CD14-positive monocyte (primary cell): ENCODE data around the gene ABHD5. TPM values are rescaled to one million over a fixed set of nuclear protein-coding genes. Genes with fewer than 3 reads are reported as not detected.

Source experiments
- DNase-seq, 3 donors: peaks; one replicate each; pipeline ENCODE4 v3.0.0-alpha.2; 2011 to 2022
- H2AFZ ChIP-seq: 2 replicates; pipeline ENCODE4 v1.6.0; 2012; ENCODE audit warnings: mild to moderate bottlenecking, low read depth, low read length, inconsistent platforms; ENCODE audit not compliant: insufficient read depth, poor library complexity, severe bottlenecking
- H3K27ac ChIP-seq, 2 donors: 1 replicate in 1 of 2; 2 replicates in 1 of 2; pipeline ENCODE4 v1.5.1; 2012 to 2013; ENCODE audit warnings: low read length in 2 of 2, control low read depth in 1 of 2, inconsistent platforms in 1 of 2, low read depth in 1 of 2, mild to moderate bottlenecking in 1 of 2
- H3K27me3 ChIP-seq, 2 donors: one replicate each; pipeline versions ENCODE4 v1.6.0 to v1.6.1; 2011 to 2013; ENCODE audit warnings: low read length in 2 of 2; ENCODE audit not compliant: control insufficient read depth in 2 of 2, insufficient read depth in 2 of 2
- H3K36me3 ChIP-seq, 2 donors: replicated peaks in 1 of 2; 1 replicate in 1 of 2; 2 replicates in 1 of 2; pipeline versions ENCODE4 v1.5.1 to v1.6.1; 2012 to 2013; ENCODE audit warnings: low read length in 2 of 2, control low read depth in 1 of 2, inconsistent platforms in 1 of 2, mild to moderate bottlenecking in 1 of 2; ENCODE audit not compliant: insufficient read depth in 2 of 2, control insufficient read depth in 1 of 2
- H3K4me1 ChIP-seq, 2 donors: 1 replicate in 1 of 2; 2 replicates in 1 of 2; pipeline versions ENCODE4 v1.5.1 to v1.6.1; 2012 to 2013; ENCODE audit warnings: low read length in 2 of 2, control low read depth in 1 of 2, inconsistent platforms in 1 of 2, mild to moderate bottlenecking in 1 of 2, moderate library complexity in 1 of 2; ENCODE audit not compliant: insufficient read depth in 2 of 2, control insufficient read depth in 1 of 2
- H3K4me2 ChIP-seq: replicated peaks from 2 replicates; pipeline ENCODE3; 2012; ENCODE audit warnings: low read length, moderate library complexity, mild to moderate bottlenecking; ENCODE audit not compliant: poor library complexity, severe bottlenecking; ENCODE audit errors: extremely low read depth
- H3K4me3 ChIP-seq, 3 experiments: fragments of 200-600 bp in 1 of 3; sonication (generic) in 1 of 3; replicated peaks in 1 of 3; 1 replicate in 2 of 3; 2 replicates in 1 of 3; pipeline ENCODE4 v1.5.1; 2011 to 2013; ENCODE audit warnings: low read length in 3 of 3, mild to moderate bottlenecking in 3 of 3, control low read depth in 2 of 3, low read depth in 2 of 3, inconsistent platforms in 1 of 3, moderate library complexity in 1 of 3
- H3K79me2 ChIP-seq: 2 replicates; pipeline ENCODE4 v1.6.0; 2012; ENCODE audit warnings: mild to moderate bottlenecking, control low read depth, inconsistent platforms, low read length, moderate library complexity; ENCODE audit not compliant: insufficient read depth
- H3K9ac ChIP-seq: 2 replicates; pipeline ENCODE4 v1.6.0; 2017; ENCODE audit warnings: low read length, mild to moderate bottlenecking; ENCODE audit not compliant: insufficient read depth, poor library complexity, severe bottlenecking
- H3K9me3 ChIP-seq, 2 donors: replicated peaks in 1 of 2; 1 replicate in 1 of 2; 2 replicates in 1 of 2; pipeline versions ENCODE4 v1.5.1 to v1.6.1; 2012 to 2013; ENCODE audit warnings: low read length in 2 of 2, control low read depth in 1 of 2; ENCODE audit not compliant: control insufficient read depth in 1 of 2, insufficient read depth in 1 of 2
- H4K20me1 ChIP-seq: 2 replicates; pipeline ENCODE4 v1.6.0; 2012; ENCODE audit warnings: mild to moderate bottlenecking, low read length, control low read depth, moderate library complexity; ENCODE audit not compliant: insufficient read depth
- H3K27ac Mint-ChIP-seq, 7 donors: one replicate each; pipeline ENCODE4 v1.8.0; 2020; ENCODE audit warnings: mild to moderate bottlenecking in 7 of 7, mixed read lengths in 7 of 7, moderate library complexity in 6 of 7, inconsistent platforms in 2 of 7
- H3K27me3 Mint-ChIP-seq, 3 donors: one replicate each; pipeline ENCODE4 v1.8.0; 2021 to 2022; ENCODE audit warnings: low read depth in 3 of 3, mild to moderate bottlenecking in 3 of 3, mixed read lengths in 3 of 3, moderate library complexity in 3 of 3, inconsistent platforms in 1 of 3
- H3K36me3 Mint-ChIP-seq, 2 donors: one replicate each; pipeline ENCODE4 v1.8.0; 2020; ENCODE audit warnings: mixed read lengths in 2 of 2, inconsistent platforms in 1 of 2, mild to moderate bottlenecking in 1 of 2
- H3K4me1 Mint-ChIP-seq: one replicate; pipeline ENCODE4 v1.8.0; 2020; ENCODE audit warnings: mild to moderate bottlenecking, mixed read lengths
- H3K4me3 Mint-ChIP-seq, 2 donors: one replicate each; pipeline ENCODE4 v1.8.0; 2020; ENCODE audit warnings: mild to moderate bottlenecking in 2 of 2, mixed read lengths in 2 of 2, moderate library complexity in 1 of 2
- H3K9me3 Mint-ChIP-seq, 7 donors: one replicate each; pipeline ENCODE4 v1.8.0; 2020 to 2022; ENCODE audit warnings: mixed read lengths in 7 of 7, mild to moderate bottlenecking in 6 of 7, moderate library complexity in 6 of 7, inconsistent platforms in 2 of 7
- WGBS: methylation state at CpG from one replicate; pipeline ENCODE4 v1.1.5; 2013; ENCODE audit warnings: missing lambda C conversion rate; ENCODE audit not compliant: insufficient coverage; 5-methylcytosine and 5-hydroxymethylcytosine counted together
- intact Hi-C, 2 donors: fragments of 100-400 bp; cut with micrococcal nuclease; formaldehyde crosslinking; loops; one replicate each; pipeline versions ENCODE4 v1.15.0 to v1.15.1; 2023
- polyA plus RNA-seq, 3 donors: library from polyadenylated mRNA; depleted of rRNA in 1 of 3; unstranded in 2 of 3; stranded (reverse) in 1 of 3; fragments of 300-500 nt in 2 of 3; fragments of >200 nt in 1 of 3; fragmentation: Illumina TruSeq in 2 of 3; gene quantifications; 1 replicate in 2 of 3; 2 replicates in 1 of 3; pipeline ENCODE4 v1.2.3, GENCODE V29; 2012 to 2021
- TF ChIP-seq, protein P1 (sequence below): fragments of 200-600 bp; IDR thresholded peaks from one replicate; pipeline ENCODE4 v1.8.0; 2022; ENCODE audit warnings: antibody characterized with exemption, mild to moderate bottlenecking

Gene ABHD5
- polyA plus RNA-seq, 3 donors, result 32.9 to 40.0 (median 34.5) TPM

DNA sequence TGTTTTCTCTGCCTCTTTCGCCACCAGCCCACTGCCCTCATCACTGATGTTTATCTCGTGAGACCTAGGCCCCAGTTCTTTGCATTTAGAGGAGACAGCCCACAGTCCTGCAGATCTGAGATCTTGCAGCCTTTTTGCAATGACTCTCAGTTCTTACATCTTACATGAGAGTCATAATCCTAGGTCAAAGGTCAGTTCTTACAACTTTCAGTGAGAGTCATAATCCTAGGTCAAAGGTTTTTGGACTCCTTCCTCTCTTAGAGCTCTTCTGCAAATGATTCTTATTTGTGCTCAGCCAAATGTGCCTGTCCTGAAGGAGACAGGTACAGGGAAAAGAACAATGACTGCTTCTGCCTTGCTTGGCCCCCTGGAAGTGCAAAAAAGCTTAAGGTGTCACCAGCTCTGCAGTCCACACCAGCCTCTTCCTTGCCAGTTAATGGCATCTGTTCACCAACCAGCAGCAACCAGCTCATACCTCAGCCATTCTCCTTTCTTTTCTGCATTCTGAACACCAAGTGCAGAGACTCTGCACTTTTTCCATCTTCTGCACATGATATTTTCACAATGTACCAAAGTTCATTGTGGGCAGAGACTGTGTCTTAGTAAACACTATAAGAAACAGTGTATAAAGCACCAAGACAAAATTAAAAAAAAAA, 67.1 kb downstream of the ABHD5 start:
- peak overlapping the region in 2 of 7 donors; percentile 2 to 33 for H3K27ac Mint-ChIP-seq
- TF ChIP-seq, protein P1, sequence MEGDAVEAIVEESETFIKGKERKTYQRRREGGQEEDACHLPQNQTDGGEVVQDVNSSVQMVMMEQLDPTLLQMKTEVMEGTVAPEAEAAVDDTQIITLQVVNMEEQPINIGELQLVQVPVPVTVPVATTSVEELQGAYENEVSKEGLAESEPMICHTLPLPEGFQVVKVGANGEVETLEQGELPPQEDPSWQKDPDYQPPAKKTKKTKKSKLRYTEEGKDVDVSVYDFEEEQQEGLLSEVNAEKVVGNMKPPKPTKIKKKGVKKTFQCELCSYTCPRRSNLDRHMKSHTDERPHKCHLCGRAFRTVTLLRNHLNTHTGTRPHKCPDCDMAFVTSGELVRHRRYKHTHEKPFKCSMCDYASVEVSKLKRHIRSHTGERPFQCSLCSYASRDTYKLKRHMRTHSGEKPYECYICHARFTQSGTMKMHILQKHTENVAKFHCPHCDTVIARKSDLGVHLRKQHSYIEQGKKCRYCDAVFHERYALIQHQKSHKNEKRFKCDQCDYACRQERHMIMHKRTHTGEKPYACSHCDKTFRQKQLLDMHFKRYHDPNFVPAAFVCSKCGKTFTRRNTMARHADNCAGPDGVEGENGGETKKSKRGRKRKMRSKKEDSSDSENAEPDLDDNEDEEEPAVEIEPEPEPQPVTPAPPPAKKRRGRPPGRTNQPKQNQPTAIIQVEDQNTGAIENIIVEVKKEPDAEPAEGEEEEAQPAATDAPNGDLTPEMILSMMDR, result no peak
- Histone ChIP-seq H3K27ac (no peak overlapping the region), H4K20me1 (no peaks in the 10 kb centered on the region), H3K9ac (no peak overlapping the region), H3K4me1 (peaks cover 4 to 7% of the 10 kb centered on the region in 2 donors), H3K9me3 (no peaks in the 10 kb centered on the region), H3K36me3 (no peaks in the 10 kb centered on the region), H2AFZ (no peak overlapping the region), H3K79me2 (no peaks in the 10 kb centered on the region), H3K4me2 (no peak overlapping the region), H3K4me3 (no peak overlapping the region), H3K27me3 (no peaks in the 10 kb centered on the region)
- peaks cover 0 to 2% (median 0%) of the 10 kb centered on the region in 3 donors for H3K27me3 Mint-ChIP-seq
- DNase-seq, result no peak
- intact Hi-C loops, result no loop called here
- H3K36me3 Mint-ChIP-seq, result no peaks in the 10 kb centered on the region
- H3K9me3 Mint-ChIP-seq, result no peaks in the 10 kb centered on the region
- 100% methylated on average over 1 of the region's 2 CpGs for WGBS
- H3K4me3 Mint-ChIP-seq, result no peak overlapping the region
- peaks cover 11% of the 10 kb centered on the region for H3K4me1 Mint-ChIP-seq

DNA sequence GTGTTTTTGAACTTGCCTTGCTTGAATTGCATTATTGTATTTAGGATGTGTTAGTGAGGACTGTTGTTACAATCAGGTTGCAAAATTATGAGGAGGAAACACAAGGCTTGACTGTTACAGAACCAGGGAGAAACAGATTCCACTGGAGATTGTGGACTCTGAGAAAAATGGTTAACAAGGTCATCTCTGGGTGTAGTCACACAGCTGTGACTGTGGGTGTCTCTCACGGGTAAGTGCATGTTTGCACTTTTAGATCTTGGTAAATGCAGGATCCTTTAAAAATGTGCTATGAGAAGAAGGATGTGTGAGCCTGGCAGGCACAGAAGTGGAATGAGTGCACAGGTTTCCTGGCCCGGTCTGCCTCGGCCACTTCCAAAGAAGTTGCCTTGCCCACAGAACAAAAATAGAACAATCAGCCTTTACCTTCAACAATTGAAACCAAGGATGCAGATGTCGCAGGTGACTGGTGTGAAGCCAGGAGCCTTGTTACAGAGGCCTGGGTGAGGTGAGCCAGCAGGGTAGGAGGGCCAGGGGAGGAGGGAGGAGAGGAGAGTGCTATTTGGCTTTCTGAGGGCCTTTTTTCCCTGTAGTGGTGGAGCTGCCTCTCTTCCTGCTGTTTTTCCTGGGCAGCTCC, 68.0 kb downstream of the ABHD5 start:
- Mint-ChIP-seq H3K27me3 (peaks cover 0 to 2% (median 0%) of the 10 kb centered on the region in 3 donors), H3K27ac (no peak overlapping the region), H3K4me3 (peak overlapping the region in 1 of 2 donors; percentile 17), H3K4me1 (peaks cover 11% of the 10 kb centered on the region), H3K9me3 (no peaks in the 10 kb centered on the region), H3K36me3 (no peaks in the 10 kb centered on the region)
- peak overlapping the region; percentile 2 for H2AFZ ChIP-seq
- no peaks in the 10 kb centered on the region for H3K79me2 ChIP-seq
- H3K4me2 ChIP-seq, result no peak overlapping the region
- no peaks in the 10 kb centered on the region for H3K36me3 ChIP-seq
- no peak for DNase-seq
- peaks cover 4 to 7% of the 10 kb centered on the region in 2 donors for H3K4me1 ChIP-seq
- H4K20me1 ChIP-seq, result no peaks in the 10 kb centered on the region
- 20% methylated on average over 1 of the region's 4 CpGs for WGBS
- intact Hi-C loops, result no loop called here
- TF ChIP-seq, protein P1, result no peak
- no peaks in the 10 kb centered on the region for H3K9me3 ChIP-seq
- H3K27ac ChIP-seq, result no peak overlapping the region
- H3K9ac ChIP-seq, result no peak overlapping the region
- no peak overlapping the region for H3K4me3 ChIP-seq
- H3K27me3 ChIP-seq, result no peaks in the 10 kb centered on the region
